ENCODE data around the gene ACSL1. TPM values are rescaled to one million over a fixed set of nuclear protein-coding genes. Genes with fewer than 3 reads are reported as not detected.

The ACSL1 gene
- total RNA-seq, 2 experiments from 2014 or later = 14.5 to 15.4 TPM

GRCh38 chr4:184729946-184730345 is 95.8 kb downstream of the ACSL1 start:
- POLR2A ChIA-PET = no interaction called here
- H3K36me3 Mint-ChIP-seq (ENCODE audit: low read depth) = peaks cover 47% of the 10 kb centered on the region
- DNase-seq = no peak
- H3K4me1 Mint-ChIP-seq = peaks cover 62% of the 10 kb centered on the region
- no peaks in the 10 kb centered on the region for H3K9me3 Mint-ChIP-seq
- H3K27ac Mint-ChIP-seq = no peak overlapping the region
- H3K4me3 Mint-ChIP-seq = no peak overlapping the region
- H3K27me3 Mint-ChIP-seq = no peaks in the 10 kb centered on the region
- CTCF ChIA-PET = interaction anchor here (1.1 kb wide), 1 partner anchor 8 kb away, joined by 3 read pairs; no protein-coding TSS in a partner anchor

GRCh38 chr4:184728858-184729257 is 96.9 kb downstream of the ACSL1 start:
- Mint-ChIP-seq H3K9me3 (no peaks in the 10 kb centered on the region), H3K4me3 (no peak overlapping the region), H3K27me3 (no peaks in the 10 kb centered on the region), H3K4me1 (peaks cover 57% of the 10 kb centered on the region), H3K27ac (peak overlapping the region; percentile 27), H3K36me3 (ENCODE audit: low read depth) (peaks cover 58% of the 10 kb centered on the region)
- ChIA-PET POLR2A (no interaction called here), CTCF (no interaction called here)
- no peak for DNase-seq

GRCh38 chr4:184727430-184727829 is 98.3 kb downstream of the ACSL1 start:
- no peak for DNase-seq
- Mint-ChIP-seq H3K4me3 (no peak overlapping the region), H3K27me3 (no peaks in the 10 kb centered on the region), H3K9me3 (no peaks in the 10 kb centered on the region), H3K36me3 (ENCODE audit: low read depth) (peaks cover 66% of the 10 kb centered on the region), H3K4me1 (peaks cover 58% of the 10 kb centered on the region), H3K27ac (no peak overlapping the region)
- ChIA-PET POLR2A (no interaction called here), CTCF (no interaction called here)

- Mint-ChIP-seq H3K9me3 (peaks cover 6% of the 10 kb centered on the region), H3K27me3 (no peaks in the 10 kb centered on the region), H3K27ac (no peak overlapping the region), H3K36me3 (ENCODE audit: low read depth) (peaks cover 79% of the 10 kb centered on the region), H3K4me1 (peaks cover 42% of the 10 kb centered on the region), H3K4me3 (no peak overlapping the region)
- DNase-seq = no peak
- ChIA-PET CTCF (interaction anchor here (0.6 to 1.4 kb wide), 10 partner anchors 10 to 460 kb away, joined by 3 to 5 read pairs (median 3); partner anchors contain the start of gene CENPU), POLR2A (no interaction called here)
These were observed 103.0 kb downstream of the ACSL1 start for GRCh38 chr4:184722798-184723197.

- H3K36me3 Mint-ChIP-seq (ENCODE audit: low read depth) = peaks cover 77% of the 10 kb centered on the region
- no peaks in the 10 kb centered on the region for H3K27me3 Mint-ChIP-seq
- no peak overlapping the region for H3K4me3 Mint-ChIP-seq
- peaks cover 35% of the 10 kb centered on the region for H3K4me1 Mint-ChIP-seq
- H3K9me3 Mint-ChIP-seq = peaks cover 6% of the 10 kb centered on the region
- POLR2A ChIA-PET = no interaction called here
- no peak overlapping the region for H3K27ac Mint-ChIP-seq
- CTCF ChIA-PET = interaction anchor here (0.9 to 1.2 kb wide), 2 partner anchors 8 to 21 kb away, joined by 3 read pairs; no protein-coding TSS in a partner anchor
- DNase-seq = no peak
These were observed 104.5 kb downstream of the ACSL1 start for GRCh38 chr4:184721254-184721653.

- H3K27me3 Mint-ChIP-seq = no peaks in the 10 kb centered on the region
- H3K9me3 Mint-ChIP-seq = peaks cover 6% of the 10 kb centered on the region
- no peak overlapping the region for H3K27ac Mint-ChIP-seq
- POLR2A ChIA-PET = no interaction called here
- H3K4me3 Mint-ChIP-seq = no peak overlapping the region
- DNase-seq = no peak
- CTCF ChIA-PET = interaction anchor here (0.9 to 1.3 kb wide), 3 partner anchors 11 to 25 kb away, joined by 3 to 4 read pairs (median 3); no protein-coding TSS in a partner anchor
- H3K4me1 Mint-ChIP-seq = peaks cover 28% of the 10 kb centered on the region
- peaks cover 73% of the 10 kb centered on the region for H3K36me3 Mint-ChIP-seq (ENCODE audit: low read depth)
These were observed 106.4 kb downstream of the ACSL1 start for GRCh38 chr4:184719407-184719806.

GRCh38 chr4:184715526-184715925 is 110.2 kb downstream of the ACSL1 start:
- Mint-ChIP-seq H3K9me3 (no peaks in the 10 kb centered on the region), H3K27ac (no peak overlapping the region), H3K36me3 (ENCODE audit: low read depth) (peaks cover 68% of the 10 kb centered on the region), H3K27me3 (no peaks in the 10 kb centered on the region), H3K4me1 (peaks cover 10% of the 10 kb centered on the region), H3K4me3 (no peak overlapping the region)
- ChIA-PET CTCF (interaction anchor here (1.5 kb wide), 1 partner anchor 451 kb away, joined by 3 read pairs; no protein-coding TSS in a partner anchor), POLR2A (no interaction called here)
- DNase-seq = no peak

GRCh38 chr4:184713887-184714286 is 111.9 kb downstream of the ACSL1 start:
- DNase-seq = no peak
- Mint-ChIP-seq H3K4me1 (peaks cover 5% of the 10 kb centered on the region), H3K9me3 (no peaks in the 10 kb centered on the region), H3K27ac (no peak overlapping the region), H3K36me3 (ENCODE audit: low read depth) (peaks cover 69% of the 10 kb centered on the region), H3K27me3 (no peaks in the 10 kb centered on the region), H3K4me3 (no peak overlapping the region)
- POLR2A ChIA-PET = no interaction called here
- CTCF ChIA-PET = interaction anchor here (0.9 to 1.5 kb wide), 5 partner anchors 8 to 75 kb away, joined by 3 to 4 read pairs (median 3); no protein-coding TSS in a partner anchor

- H3K9me3 Mint-ChIP-seq = no peaks in the 10 kb centered on the region
- H3K4me3 Mint-ChIP-seq = no peak overlapping the region
- H3K27ac Mint-ChIP-seq = no peak overlapping the region
- peaks cover 4% of the 10 kb centered on the region for H3K4me1 Mint-ChIP-seq
- H3K27me3 Mint-ChIP-seq = no peaks in the 10 kb centered on the region
- ChIA-PET POLR2A (no interaction called here), CTCF (interaction anchor here (0.6 kb wide), 2 partner anchors 13 to 17 kb away, joined by 3 read pairs; no protein-coding TSS in a partner anchor)
- H3K36me3 Mint-ChIP-seq (ENCODE audit: low read depth) = peaks cover 69% of the 10 kb centered on the region
- no peak for DNase-seq
These were observed 113.4 kb downstream of the ACSL1 start for GRCh38 chr4:184712322-184712721.

- ChIA-PET CTCF (interaction anchor here (1.4 to 2.5 kb wide), 4 partner anchors 10 to 28 kb away, joined by 3 to 7 read pairs (median 4); partner anchors contain the start of gene CENPU), POLR2A (no interaction called here)
- Mint-ChIP-seq H3K27ac (no peak overlapping the region), H3K36me3 (ENCODE audit: low read depth) (peaks cover 72% of the 10 kb centered on the region), H3K4me3 (no peak overlapping the region), H3K27me3 (no peaks in the 10 kb centered on the region), H3K4me1 (peaks cover 20% of the 10 kb centered on the region), H3K9me3 (no peaks in the 10 kb centered on the region)
- DNase-seq = no peak
These were observed 119.3 kb downstream of the ACSL1 start for GRCh38 chr4:184706453-184706852.

GRCh38 chr4:184705692-184706091 is 120.1 kb downstream of the ACSL1 start:
- peak overlapping the region; percentile 0 for H3K4me3 Mint-ChIP-seq
- peaks cover 73% of the 10 kb centered on the region for H3K36me3 Mint-ChIP-seq (ENCODE audit: low read depth)
- DNase-seq = peak; percentile 9
- H3K27me3 Mint-ChIP-seq = no peaks in the 10 kb centered on the region
- H3K27ac Mint-ChIP-seq = no peak overlapping the region
- H3K4me1 Mint-ChIP-seq = peaks cover 20% of the 10 kb centered on the region
- no peaks in the 10 kb centered on the region for H3K9me3 Mint-ChIP-seq
- ChIA-PET POLR2A (no interaction called here), CTCF (no interaction called here)

Small RNAs within 50 kb of the gene (microRNA-seq; reads per million reads assigned to microRNA genes)
- gene MIR3945 (ENCODE audit: borderline microRNAs expressed, borderline replicate concordance) = not detected

Other genes starting within 250 kb of the ACSL1 start
- 10 to 100 TPM; 58.0 to 64.2 TPM for gene CASP3, start 176.5 kb downstream of the ACSL1 start, total RNA-seq
- gene PRIMPOL, start 176.2 kb downstream of the ACSL1 start, total RNA-seq = 10 to 100 TPM; 20.2 to 21.4 TPM
- gene CENPU, start 91.9 kb downstream of the ACSL1 start, total RNA-seq = 10 to 100 TPM; 73.3 to 80.3 TPM
- gene HELT, start 192.5 kb upstream of the ACSL1 start, total RNA-seq = not detected

Data from activated CD4-positive, alpha-beta T cell treated with anti-CD3 and anti-CD28 coated beads, Interleukin-2, amount 10 ng/mL, durations not matched to agents 7 days and 5 days (primary cell).